Neural cell (in vitro differentiated cells): ENCODE results near the gene AK8. TPM values are rescaled to one million over a fixed set of nuclear protein-coding genes. Genes with fewer than 3 reads are reported as not detected.

Experiments
- H2AFZ ChIP-seq: fragments of 200-600, 300-800 bp; sonication (generic), shearing (Covaris generic); 2 replicates; pipeline ENCODE4 v1.6.0; 2014; ENCODE audit warnings: low read depth, mild to moderate bottlenecking, antibody characterized with exemption, low read length, moderate library complexity
- H3F3A ChIP-seq: fragments of 200-600 bp; shearing (Covaris generic); 2 replicates; pipeline ENCODE4 v1.6.1; 2016; ENCODE audit warnings: mild to moderate bottlenecking, moderate library complexity, mixed read lengths, antibody characterized with exemption, low read length; ENCODE audit not compliant: insufficient read depth, poor library complexity, severe bottlenecking
- H3K27ac ChIP-seq: fragments of 200-600, 300-800 bp; sonication (generic), shearing (Covaris generic); 2 replicates; pipeline ENCODE4 v1.5.1; 2014; ENCODE audit warnings: mild to moderate bottlenecking, low read length, moderate library complexity
- H3K27me3 ChIP-seq: fragments of 300-800, 200-600 bp; sonication (generic), shearing (Covaris generic); 2 replicates; pipeline ENCODE4 v1.6.0; 2014; ENCODE audit warnings: mild to moderate bottlenecking, low read depth, low read length, moderate library complexity; ENCODE audit not compliant: insufficient read depth
- H3K36me3 ChIP-seq: fragments of 300-800, 200-600 bp; sonication (generic), shearing (Covaris generic); 2 replicates; pipeline ENCODE4 v1.5.1; 2014; ENCODE audit warnings: mild to moderate bottlenecking, antibody characterized with exemption, low read length, moderate library complexity; ENCODE audit not compliant: insufficient read depth
- H3K4me2 ChIP-seq: fragments of 300-800, 200-600 bp; sonication (generic), shearing (Covaris generic); 2 replicates; pipeline ENCODE4 v1.6.0; 2014; ENCODE audit warnings: mild to moderate bottlenecking, low read length
- H3K4me3 ChIP-seq: fragments of 300-800, 200-600 bp; sonication (generic), shearing (Covaris generic); 2 replicates; pipeline ENCODE4 v1.5.1; 2014; ENCODE audit warnings: mild to moderate bottlenecking, low read length, moderate library complexity
- H3K79me2 ChIP-seq: fragments of 200-600 bp; shearing (Covaris generic); replicated peaks from 2 replicates; pipeline ENCODE4 v1.6.0; 2014; ENCODE audit warnings: mild to moderate bottlenecking, low read length, moderate library complexity; ENCODE audit not compliant: insufficient read depth
- H3K9ac ChIP-seq: fragments of 300-800, 200-600 bp; sonication (generic), shearing (Covaris generic); 2 replicates; pipeline ENCODE4 v1.6.1; 2016; ENCODE audit warnings: mild to moderate bottlenecking, low read length, mixed read lengths
- H3K9me2 ChIP-seq: fragments of 200-600 bp; shearing (Covaris generic); 2 replicates; pipeline ENCODE4 v1.6.1; 2016; ENCODE audit warnings: mild to moderate bottlenecking, low read length, mixed read lengths; ENCODE audit not compliant: insufficient read depth
- H3K9me3 ChIP-seq: fragments of 200-600, 300-800 bp; sonication (generic), shearing (Covaris generic); 2 replicates; pipeline ENCODE4 v1.6.1; 2016; ENCODE audit warnings: mild to moderate bottlenecking, mixed run types, low read length, moderate library complexity, mixed read lengths
- H4K20me1 ChIP-seq: fragments of 200-600 bp; shearing (Covaris generic); 2 replicates; pipeline ENCODE4 v1.6.1; 2016; ENCODE audit warnings: mild to moderate bottlenecking, mixed run types; ENCODE audit not compliant: insufficient read depth
- EP300 ChIP-seq: fragments of 450-650 bp; conservative IDR thresholded peaks from 2 replicates; pipeline ENCODE4 v1.6.1; 2014; ENCODE audit warnings: antibody characterized with exemption, mild to moderate bottlenecking, moderate library complexity; ENCODE audit not compliant: poor library complexity, severe bottlenecking
- EZH2 ChIP-seq: fragments of 200-600, 300-800 bp; shearing (Covaris generic), sonication (generic); IDR thresholded peaks from 2 replicates; pipeline ENCODE4 v1.6.1; 2014; ENCODE audit warnings: antibody characterized with exemption, low read length, borderline replicate concordance, mild to moderate bottlenecking; ENCODE audit not compliant: insufficient read depth, poor library complexity, severe bottlenecking
- MXI1 ChIP-seq: fragments of 450-650 bp; conservative IDR thresholded peaks from 2 replicates; pipeline ENCODE4 v1.6.1; 2014; ENCODE audit warnings: antibody characterized with exemption, mild to moderate bottlenecking; ENCODE audit not compliant: poor library complexity, severe bottlenecking
- POLR2AphosphoS5 ChIP-seq: IDR thresholded peaks from 2 replicates; pipeline ENCODE4 v1.6.1; 2012
- RAD21 ChIP-seq: fragments of 450-650 bp; conservative IDR thresholded peaks from 2 replicates; pipeline ENCODE4 v1.6.1; 2014; ENCODE audit warnings: antibody characterized with exemption, mild to moderate bottlenecking, moderate library complexity
- SMC3 ChIP-seq: fragments of 450-650 bp; conservative IDR thresholded peaks from 2 replicates; pipeline ENCODE4 v1.6.1; 2014; ENCODE audit warnings: antibody characterized with exemption, mild to moderate bottlenecking, moderate library complexity; ENCODE audit not compliant: poor library complexity
- TAF1 ChIP-seq: IDR thresholded peaks from 2 replicates; pipeline ENCODE4 v1.6.1; 2012; ENCODE audit warnings: low read depth
- polyA plus RNA-seq: library from polyadenylated mRNA; depleted of rRNA; stranded (reverse); fragments of >200 nt; gene quantifications from 2 replicates; pipeline ENCODE4 v1.2.3, GENCODE V29; 2014
- TF ChIP-seq, protein P1 (sequence below): fragments of 450-650 bp; IDR thresholded peaks from 2 replicates; pipeline ENCODE4 v1.5.1; 2014; ENCODE audit warnings: antibody characterized with exemption, mild to moderate bottlenecking, moderate library complexity; ENCODE audit not compliant: poor library complexity, severe bottlenecking
- TF ChIP-seq, protein P2 (sequence below): IDR thresholded peaks from 2 replicates; pipeline ENCODE4 v1.6.1; 2012; ENCODE audit warnings: borderline replicate concordance

Gene AK8
- polyA plus RNA-seq, 1 donor from 2014 or later = 0.71 TPM

GRCh38 chr9:132782037-132782436 lies 96.0 kb downstream of the AK8 start:
- H3K9me2 ChIP-seq = no peaks in the 10 kb centered on the region
- no peak overlapping the region for H2AFZ ChIP-seq
- no peak overlapping the region for H3K4me3 ChIP-seq
- no peaks in the 10 kb centered on the region for H3K9me3 ChIP-seq
- TF ChIP-seq RAD21 (no peak), EZH2 (no peak), SMC3 (no peak), EP300 (no peak), MXI1 (no peak)
- TF ChIP-seq, protein P1, sequence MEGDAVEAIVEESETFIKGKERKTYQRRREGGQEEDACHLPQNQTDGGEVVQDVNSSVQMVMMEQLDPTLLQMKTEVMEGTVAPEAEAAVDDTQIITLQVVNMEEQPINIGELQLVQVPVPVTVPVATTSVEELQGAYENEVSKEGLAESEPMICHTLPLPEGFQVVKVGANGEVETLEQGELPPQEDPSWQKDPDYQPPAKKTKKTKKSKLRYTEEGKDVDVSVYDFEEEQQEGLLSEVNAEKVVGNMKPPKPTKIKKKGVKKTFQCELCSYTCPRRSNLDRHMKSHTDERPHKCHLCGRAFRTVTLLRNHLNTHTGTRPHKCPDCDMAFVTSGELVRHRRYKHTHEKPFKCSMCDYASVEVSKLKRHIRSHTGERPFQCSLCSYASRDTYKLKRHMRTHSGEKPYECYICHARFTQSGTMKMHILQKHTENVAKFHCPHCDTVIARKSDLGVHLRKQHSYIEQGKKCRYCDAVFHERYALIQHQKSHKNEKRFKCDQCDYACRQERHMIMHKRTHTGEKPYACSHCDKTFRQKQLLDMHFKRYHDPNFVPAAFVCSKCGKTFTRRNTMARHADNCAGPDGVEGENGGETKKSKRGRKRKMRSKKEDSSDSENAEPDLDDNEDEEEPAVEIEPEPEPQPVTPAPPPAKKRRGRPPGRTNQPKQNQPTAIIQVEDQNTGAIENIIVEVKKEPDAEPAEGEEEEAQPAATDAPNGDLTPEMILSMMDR = no peak
- TF ChIP-seq, protein P2, sequence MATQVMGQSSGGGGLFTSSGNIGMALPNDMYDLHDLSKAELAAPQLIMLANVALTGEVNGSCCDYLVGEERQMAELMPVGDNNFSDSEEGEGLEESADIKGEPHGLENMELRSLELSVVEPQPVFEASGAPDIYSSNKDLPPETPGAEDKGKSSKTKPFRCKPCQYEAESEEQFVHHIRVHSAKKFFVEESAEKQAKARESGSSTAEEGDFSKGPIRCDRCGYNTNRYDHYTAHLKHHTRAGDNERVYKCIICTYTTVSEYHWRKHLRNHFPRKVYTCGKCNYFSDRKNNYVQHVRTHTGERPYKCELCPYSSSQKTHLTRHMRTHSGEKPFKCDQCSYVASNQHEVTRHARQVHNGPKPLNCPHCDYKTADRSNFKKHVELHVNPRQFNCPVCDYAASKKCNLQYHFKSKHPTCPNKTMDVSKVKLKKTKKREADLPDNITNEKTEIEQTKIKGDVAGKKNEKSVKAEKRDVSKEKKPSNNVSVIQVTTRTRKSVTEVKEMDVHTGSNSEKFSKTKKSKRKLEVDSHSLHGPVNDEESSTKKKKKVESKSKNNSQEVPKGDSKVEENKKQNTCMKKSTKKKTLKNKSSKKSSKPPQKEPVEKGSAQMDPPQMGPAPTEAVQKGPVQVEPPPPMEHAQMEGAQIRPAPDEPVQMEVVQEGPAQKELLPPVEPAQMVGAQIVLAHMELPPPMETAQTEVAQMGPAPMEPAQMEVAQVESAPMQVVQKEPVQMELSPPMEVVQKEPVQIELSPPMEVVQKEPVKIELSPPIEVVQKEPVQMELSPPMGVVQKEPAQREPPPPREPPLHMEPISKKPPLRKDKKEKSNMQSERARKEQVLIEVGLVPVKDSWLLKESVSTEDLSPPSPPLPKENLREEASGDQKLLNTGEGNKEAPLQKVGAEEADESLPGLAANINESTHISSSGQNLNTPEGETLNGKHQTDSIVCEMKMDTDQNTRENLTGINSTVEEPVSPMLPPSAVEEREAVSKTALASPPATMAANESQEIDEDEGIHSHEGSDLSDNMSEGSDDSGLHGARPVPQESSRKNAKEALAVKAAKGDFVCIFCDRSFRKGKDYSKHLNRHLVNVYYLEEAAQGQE = no peak
- H4K20me1 ChIP-seq = no peaks in the 10 kb centered on the region
- H3K27ac ChIP-seq = no peak overlapping the region
- H3F3A ChIP-seq = no peaks in the 10 kb centered on the region
- H3K4me2 ChIP-seq = no peak overlapping the region
- H3K9ac ChIP-seq = no peak overlapping the region
- H3K79me2 ChIP-seq = no peaks in the 10 kb centered on the region
- no peaks in the 10 kb centered on the region for H3K36me3 ChIP-seq
- no peaks in the 10 kb centered on the region for H3K27me3 ChIP-seq

- Histone ChIP-seq H3K27ac (no peak overlapping the region), H3K4me2 (no peak overlapping the region), H3K4me3 (no peak overlapping the region), H3F3A (no peaks in the 10 kb centered on the region), H3K9me2 (no peaks in the 10 kb centered on the region), H3K9me3 (no peaks in the 10 kb centered on the region), H3K9ac (no peak overlapping the region), H3K27me3 (no peaks in the 10 kb centered on the region), H2AFZ (no peak overlapping the region), H3K79me2 (no peaks in the 10 kb centered on the region), H3K36me3 (no peaks in the 10 kb centered on the region), H4K20me1 (no peaks in the 10 kb centered on the region)
- TF ChIP-seq EZH2 (no peak), MXI1 (no peak), EP300 (no peak), TAF1 (no peak), SMC3 (no peak), RAD21 (no peak), POLR2AphosphoS5 (no peak)
- TF ChIP-seq, protein P1 = no peak
- TF ChIP-seq, protein P2 = no peak
Observed at GRCh38 chr9:132780230-132781007, 97.7 kb downstream of the AK8 start.
